MM.1S (cell line): ENCODE data around the gene DHRS7B.

Experiments
- EZH2phosphoT487 ChIP-seq: fragments of 300-600 bp; sonication (generic); IDR thresholded peaks from 2 replicates; pipeline ENCODE4 v1.6.1; 2018; ENCODE audit warnings: antibody characterized with exemption, low read length
- TF ChIP-seq, protein P1 (sequence below): fragments of 300-600 bp; sonication (generic); IDR thresholded peaks from 2 replicates; pipeline ENCODE4 v1.5.1; 2016; ENCODE audit warnings: antibody characterized with exemption, low read length, mixed read lengths

DNA sequence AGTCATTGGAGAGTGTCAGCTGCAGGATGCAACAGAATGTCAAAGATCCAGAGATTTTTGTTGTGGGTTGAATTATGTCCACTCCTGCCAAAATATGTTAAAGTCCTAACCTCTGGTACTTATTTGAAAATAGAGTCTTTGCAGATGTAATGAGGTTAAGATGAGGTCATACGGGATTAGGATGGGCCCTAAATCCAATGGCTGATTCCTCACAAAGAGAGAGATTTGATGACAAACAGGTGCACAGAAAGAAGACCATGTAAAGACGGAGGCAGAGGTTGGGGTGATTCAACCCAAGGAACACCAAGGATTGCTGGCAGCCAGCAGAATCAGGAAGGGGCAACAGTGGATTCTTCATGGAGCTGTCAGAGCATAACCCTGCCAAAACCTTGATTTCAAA lies 49.5 kb upstream of the DHRS7B start:
- TF ChIP-seq, protein P1, sequence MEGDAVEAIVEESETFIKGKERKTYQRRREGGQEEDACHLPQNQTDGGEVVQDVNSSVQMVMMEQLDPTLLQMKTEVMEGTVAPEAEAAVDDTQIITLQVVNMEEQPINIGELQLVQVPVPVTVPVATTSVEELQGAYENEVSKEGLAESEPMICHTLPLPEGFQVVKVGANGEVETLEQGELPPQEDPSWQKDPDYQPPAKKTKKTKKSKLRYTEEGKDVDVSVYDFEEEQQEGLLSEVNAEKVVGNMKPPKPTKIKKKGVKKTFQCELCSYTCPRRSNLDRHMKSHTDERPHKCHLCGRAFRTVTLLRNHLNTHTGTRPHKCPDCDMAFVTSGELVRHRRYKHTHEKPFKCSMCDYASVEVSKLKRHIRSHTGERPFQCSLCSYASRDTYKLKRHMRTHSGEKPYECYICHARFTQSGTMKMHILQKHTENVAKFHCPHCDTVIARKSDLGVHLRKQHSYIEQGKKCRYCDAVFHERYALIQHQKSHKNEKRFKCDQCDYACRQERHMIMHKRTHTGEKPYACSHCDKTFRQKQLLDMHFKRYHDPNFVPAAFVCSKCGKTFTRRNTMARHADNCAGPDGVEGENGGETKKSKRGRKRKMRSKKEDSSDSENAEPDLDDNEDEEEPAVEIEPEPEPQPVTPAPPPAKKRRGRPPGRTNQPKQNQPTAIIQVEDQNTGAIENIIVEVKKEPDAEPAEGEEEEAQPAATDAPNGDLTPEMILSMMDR, result no peak
- TF ChIP-seq EZH2phosphoT487, result no peak
